A549 treated with dexamethasone at 1 μM for 4 hours (cell line): ENCODE results near the gene ELFN2. TPM values are rescaled to one million over a fixed set of nuclear protein-coding genes. Genes with fewer than 3 reads are reported as not detected.

Source experiments
- total RNA-seq: library from RNA; stranded (reverse); fragments of 200-300 nt; extraction: Qiagen RNA extraction; gene quantifications from 5 replicates; pipeline ENCODE4 v1.2.3, GENCODE V29; 2022

Gene ELFN2
- 3.8 to 7.2 TPM (median 6.7 TPM) in 5 replicates for total RNA-seq

GRCh38 chr22:37427135-37427710 lies at the start of gene ELFN2:
TSS of gene ELFN2 (minus strand) at chr22:37427479. CDS start at chr22:37375534, 51,945 bp downstream.

Other genes with a start within 250 kb of the ELFN2 start
- 6.6 to 12.4 TPM (median 10.8 TPM) in 5 replicates for gene C1QTNF6, start 239.2 kb downstream of the ELFN2 start, total RNA-seq
- 0.02 TPM in 1 of 5 replicates, not detected in the others for gene SSTR3, start 215.0 kb downstream of the ELFN2 start, total RNA-seq
- 0.06 to 0.28 TPM (median 0.15 TPM) in 4 of 5 replicates, not detected in the other for gene RAC2, start 183.2 kb downstream of the ELFN2 start, total RNA-seq
- gene CYTH4, start 145.0 kb downstream of the ELFN2 start, total RNA-seq: 0.63 to 1.2 TPM (median 0.90 TPM) in 5 replicates
- 0.79 to 1.7 TPM (median 1.2 TPM) in 5 replicates for gene MFNG, start 58.9 kb upstream of the ELFN2 start, total RNA-seq
- gene CARD10, start 91.9 kb upstream of the ELFN2 start, total RNA-seq: 18.5 to 31.8 TPM (median 31.7 TPM) in 5 replicates
- 21.2 to 33.8 TPM (median 32.1 TPM) in 5 replicates for gene CDC42EP1, start 133.0 kb upstream of the ELFN2 start, total RNA-seq
- 0.15 TPM in 1 of 5 replicates, not detected in the others for gene LGALS2, start 152.6 kb upstream of the ELFN2 start, total RNA-seq
- 14.3 to 22.1 TPM (median 21.7 TPM) in 5 replicates for gene GGA1, start 181.4 kb upstream of the ELFN2 start, total RNA-seq
- 0.72 to 2.6 TPM (median 1.2 TPM) in 5 replicates for gene SH3BP1, start 212.2 kb upstream of the ELFN2 start, total RNA-seq
- 12.2 to 15.2 TPM (median 13.6 TPM) in 5 replicates for gene PDXP, start 231.2 kb upstream of the ELFN2 start, total RNA-seq
- gene LGALS1, start 248.2 kb upstream of the ELFN2 start, total RNA-seq: 991 to 1,387 TPM (median 1,073 TPM) in 5 replicates